DOHH2 (cell line): Measurements from ENCODE around the gene AMBRA1.

Source experiments
- H3F3A ChIP-seq: fragments of 200-600 bp; sonication (generic), shearing (Covaris generic); 2 replicates; pipeline ENCODE4 v1.6.0; 2016; ENCODE audit warnings: antibody characterized with exemption, mild to moderate bottlenecking; ENCODE audit not compliant: control insufficient read depth, insufficient read depth
- H3K27ac ChIP-seq: fragments of 200-600 bp; sonication (generic); 2 replicates; pipeline ENCODE4 v1.5.1; 2014; ENCODE audit warnings: low read depth, mild to moderate bottlenecking, low read length, moderate library complexity
- H3K27me3 ChIP-seq: fragments of 200-600 bp; sonication (generic); 2 replicates; pipeline ENCODE4 v1.6.1; 2014; ENCODE audit warnings: mild to moderate bottlenecking, low read length, mixed read lengths; ENCODE audit not compliant: control insufficient read depth
- H3K36me3 ChIP-seq: fragments of 200-600 bp; sonication (generic); 2 replicates; pipeline ENCODE4 v1.6.1; 2014; ENCODE audit warnings: mild to moderate bottlenecking, low read length, moderate library complexity, mixed read lengths; ENCODE audit not compliant: control insufficient read depth
- H3K4me1 ChIP-seq: fragments of 200-600 bp; sonication (generic); 2 replicates; pipeline ENCODE4 v1.6.1; 2014; ENCODE audit warnings: mild to moderate bottlenecking, low read length, mixed read lengths; ENCODE audit not compliant: control insufficient read depth
- H3K4me2 ChIP-seq: fragments of 200-600 bp; sonication (generic); 2 replicates; pipeline ENCODE4 v1.6.0; 2014; ENCODE audit warnings: mild to moderate bottlenecking, low read length, moderate library complexity
- H3K4me3 ChIP-seq: fragments of 200-600 bp; sonication (generic); 2 replicates; pipeline ENCODE4 v1.5.1; 2014; ENCODE audit warnings: mild to moderate bottlenecking, low read length, mixed read lengths
- H3K79me2 ChIP-seq: fragments of 200-600 bp; sonication (generic); 2 replicates; pipeline ENCODE4 v1.6.1; 2014; ENCODE audit warnings: mild to moderate bottlenecking, low read length, mixed read lengths; ENCODE audit not compliant: control insufficient read depth
- H3K9me2 ChIP-seq: fragments of 200-600 bp; sonication (generic); replicated peaks from 2 replicates; pipeline ENCODE4 v1.6.1; 2014; ENCODE audit warnings: mild to moderate bottlenecking, low read length, mixed read lengths; ENCODE audit not compliant: control insufficient read depth
- H3K9me3 ChIP-seq: fragments of 200-600 bp; sonication (generic); 2 replicates; pipeline ENCODE4 v1.6.1; 2014; ENCODE audit warnings: antibody characterized with exemption, low read length, mixed read lengths; ENCODE audit not compliant: control insufficient read depth, insufficient read depth
- H4K20me1 ChIP-seq: fragments of 200-600 bp; sonication (generic); 2 replicates; pipeline ENCODE4 v1.6.0; 2014; ENCODE audit warnings: low read depth, mild to moderate bottlenecking, antibody characterized with exemption, low read length, moderate library complexity; ENCODE audit not compliant: control insufficient read depth, insufficient read depth
- CTCF ChIP-seq: fragments of 200-600 bp; sonication (generic); IDR thresholded peaks from one replicate; pipeline ENCODE4 v1.5.1; 2014; ENCODE audit warnings: antibody characterized with exemption, mild to moderate bottlenecking, low read depth, low read length; ENCODE audit not compliant: poor library complexity, severe bottlenecking
- EZH2phosphoT487 ChIP-seq: fragments of 200-600 bp; sonication (generic); IDR thresholded peaks from 2 replicates; pipeline ENCODE4 v1.6.1; 2017; ENCODE audit warnings: borderline replicate concordance, mild to moderate bottlenecking, antibody characterized with exemption, low read length, moderate library complexity, mixed read lengths

The AMBRA1 gene

GRCh38 chr11:46421257-46421880 is 172.5 kb downstream of the AMBRA1 start:
- Histone ChIP-seq H3F3A (no peaks in the 10 kb centered on the region), H3K4me1 (no peaks in the 10 kb centered on the region), H3K79me2 (no peaks in the 10 kb centered on the region), H3K27ac (no peak overlapping the region), H4K20me1 (no peaks in the 10 kb centered on the region), H3K4me2 (no peak overlapping the region), H3K9me2 (no peaks in the 10 kb centered on the region), H3K27me3 (no peaks in the 10 kb centered on the region), H3K4me3 (no peak overlapping the region), H3K36me3 (peaks cover 1% of the 10 kb centered on the region), H3K9me3 (no peaks in the 10 kb centered on the region)
- no peak for TF ChIP-seq CTCF
- no peak for TF ChIP-seq EZH2phosphoT487

GRCh38 chr11:46420513-46420912 is 173.3 kb downstream of the AMBRA1 start:
- Histone ChIP-seq H3K4me3 (no peak overlapping the region), H3F3A (no peaks in the 10 kb centered on the region), H3K4me1 (no peaks in the 10 kb centered on the region), H3K4me2 (no peak overlapping the region), H3K27me3 (no peaks in the 10 kb centered on the region), H3K79me2 (no peaks in the 10 kb centered on the region), H4K20me1 (no peaks in the 10 kb centered on the region), H3K9me2 (no peaks in the 10 kb centered on the region), H3K9me3 (no peaks in the 10 kb centered on the region), H3K36me3 (peaks cover 10% of the 10 kb centered on the region), H3K27ac (no peak overlapping the region)
- no peak for TF ChIP-seq EZH2phosphoT487
- no peak for TF ChIP-seq CTCF

- Histone ChIP-seq H3K9me2 (no peaks in the 10 kb centered on the region), H3K27me3 (no peaks in the 10 kb centered on the region), H3K9me3 (no peaks in the 10 kb centered on the region), H3K4me3 (no peak overlapping the region), H3K27ac (no peak overlapping the region), H3K79me2 (no peaks in the 10 kb centered on the region), H4K20me1 (no peaks in the 10 kb centered on the region), H3K36me3 (peaks cover 18% of the 10 kb centered on the region), H3K4me1 (no peaks in the 10 kb centered on the region), H3F3A (no peaks in the 10 kb centered on the region), H3K4me2 (no peak overlapping the region)
- TF ChIP-seq EZH2phosphoT487 (no peak), CTCF (no peak)
Observed at GRCh38 chr11:46418751-46419150, 175.1 kb downstream of the AMBRA1 start.
